NB4 (cell line): ENCODE measurements around the gene RIT2.

Experiments
- POLR2A ChIP-seq: IDR thresholded peaks from 2 replicates; pipeline ENCODE4 v1.6.1; 2011; ENCODE audit warnings: mild to moderate bottlenecking; ENCODE audit not compliant: insufficient read length; ENCODE audit errors: extremely low read depth
- TF ChIP-seq, protein P1 (sequence below): IDR thresholded peaks from one replicate; pipeline ENCODE4 v1.5.1; 2012; ENCODE audit warnings: low read depth, low read length

- TF ChIP-seq, protein P1, sequence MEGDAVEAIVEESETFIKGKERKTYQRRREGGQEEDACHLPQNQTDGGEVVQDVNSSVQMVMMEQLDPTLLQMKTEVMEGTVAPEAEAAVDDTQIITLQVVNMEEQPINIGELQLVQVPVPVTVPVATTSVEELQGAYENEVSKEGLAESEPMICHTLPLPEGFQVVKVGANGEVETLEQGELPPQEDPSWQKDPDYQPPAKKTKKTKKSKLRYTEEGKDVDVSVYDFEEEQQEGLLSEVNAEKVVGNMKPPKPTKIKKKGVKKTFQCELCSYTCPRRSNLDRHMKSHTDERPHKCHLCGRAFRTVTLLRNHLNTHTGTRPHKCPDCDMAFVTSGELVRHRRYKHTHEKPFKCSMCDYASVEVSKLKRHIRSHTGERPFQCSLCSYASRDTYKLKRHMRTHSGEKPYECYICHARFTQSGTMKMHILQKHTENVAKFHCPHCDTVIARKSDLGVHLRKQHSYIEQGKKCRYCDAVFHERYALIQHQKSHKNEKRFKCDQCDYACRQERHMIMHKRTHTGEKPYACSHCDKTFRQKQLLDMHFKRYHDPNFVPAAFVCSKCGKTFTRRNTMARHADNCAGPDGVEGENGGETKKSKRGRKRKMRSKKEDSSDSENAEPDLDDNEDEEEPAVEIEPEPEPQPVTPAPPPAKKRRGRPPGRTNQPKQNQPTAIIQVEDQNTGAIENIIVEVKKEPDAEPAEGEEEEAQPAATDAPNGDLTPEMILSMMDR: no peak
- TF ChIP-seq POLR2A: no peak
These were observed 335.3 kb downstream of the RIT2 start for GRCh38 chr18:42780171-42780570.
